BLaER1 (cell line): Measurements from ENCODE around the gene ADAM12.

Source experiments
- H3K27ac ChIP-seq: shearing (Covaris generic); formaldehyde crosslinking; 2 replicates; pipeline ENCODE4 v1.8.1; 2022
- H3K27me3 ChIP-seq: shearing (Covaris generic); formaldehyde crosslinking; 2 replicates; pipeline ENCODE4 v1.8.1; 2022
- H3K36me3 ChIP-seq: shearing (Covaris generic); formaldehyde crosslinking; 2 replicates; pipeline ENCODE4 v1.8.1; 2022
- H3K4me1 ChIP-seq: shearing (Covaris generic); formaldehyde crosslinking; 2 replicates; pipeline ENCODE4 v1.8.1; 2022
- H3K4me2 ChIP-seq: shearing (Covaris generic); formaldehyde crosslinking; 2 replicates; pipeline ENCODE4 v1.8.1; 2022
- H3K4me3 ChIP-seq: shearing (Covaris generic); formaldehyde crosslinking; 2 replicates; pipeline ENCODE4 v1.8.1; 2022
- H3K9ac ChIP-seq: shearing (Covaris generic); formaldehyde crosslinking; 2 replicates; pipeline ENCODE4 v1.8.1; 2022
- H3K9me3 ChIP-seq: shearing (Covaris generic); formaldehyde crosslinking; 2 replicates; pipeline ENCODE4 v1.8.1; 2022
- H4K20me1 ChIP-seq: shearing (Covaris generic); formaldehyde crosslinking; 2 replicates; pipeline ENCODE4 v1.8.1; 2022
- Cebpa-rat ChIP-seq: shearing (Covaris generic); IDR thresholded peaks from 2 replicates; pipeline ENCODE4 v1.8.1; 2022

The ADAM12 gene

GRCh38 chr10:126425489-126426065, 37.3 kb upstream of the ADAM12 start:
- no peak for TF ChIP-seq Cebpa-rat
- H3K9me3 ChIP-seq = peaks cover 17% of the 10 kb centered on the region
- H3K9ac ChIP-seq = no peak overlapping the region
- no peak overlapping the region for H3K4me3 ChIP-seq
- H3K4me2 ChIP-seq = peak overlapping the region; percentile 64
- H3K27me3 ChIP-seq = no peaks in the 10 kb centered on the region; the same call in 1 of the 2 replicates
- H3K4me1 ChIP-seq = peaks cover 26% of the 10 kb centered on the region
- no peak overlapping the region for H3K27ac ChIP-seq
- no peaks in the 10 kb centered on the region for H3K36me3 ChIP-seq
- no peaks in the 10 kb centered on the region for H4K20me1 ChIP-seq

GRCh38 chr10:126425032-126425431, 36.8 kb upstream of the ADAM12 start:
- H3K27ac ChIP-seq = no peak overlapping the region
- no peak for TF ChIP-seq Cebpa-rat
- peaks cover 26% of the 10 kb centered on the region for H3K4me1 ChIP-seq
- no peaks in the 10 kb centered on the region for H4K20me1 ChIP-seq
- H3K9ac ChIP-seq = no peak overlapping the region
- H3K4me3 ChIP-seq = no peak overlapping the region
- no peaks in the 10 kb centered on the region; the same call in 1 of the 2 replicates for H3K27me3 ChIP-seq
- H3K9me3 ChIP-seq = peaks cover 17% of the 10 kb centered on the region
- peak overlapping the region; percentile 64 for H3K4me2 ChIP-seq
- no peaks in the 10 kb centered on the region for H3K36me3 ChIP-seq

DNA sequence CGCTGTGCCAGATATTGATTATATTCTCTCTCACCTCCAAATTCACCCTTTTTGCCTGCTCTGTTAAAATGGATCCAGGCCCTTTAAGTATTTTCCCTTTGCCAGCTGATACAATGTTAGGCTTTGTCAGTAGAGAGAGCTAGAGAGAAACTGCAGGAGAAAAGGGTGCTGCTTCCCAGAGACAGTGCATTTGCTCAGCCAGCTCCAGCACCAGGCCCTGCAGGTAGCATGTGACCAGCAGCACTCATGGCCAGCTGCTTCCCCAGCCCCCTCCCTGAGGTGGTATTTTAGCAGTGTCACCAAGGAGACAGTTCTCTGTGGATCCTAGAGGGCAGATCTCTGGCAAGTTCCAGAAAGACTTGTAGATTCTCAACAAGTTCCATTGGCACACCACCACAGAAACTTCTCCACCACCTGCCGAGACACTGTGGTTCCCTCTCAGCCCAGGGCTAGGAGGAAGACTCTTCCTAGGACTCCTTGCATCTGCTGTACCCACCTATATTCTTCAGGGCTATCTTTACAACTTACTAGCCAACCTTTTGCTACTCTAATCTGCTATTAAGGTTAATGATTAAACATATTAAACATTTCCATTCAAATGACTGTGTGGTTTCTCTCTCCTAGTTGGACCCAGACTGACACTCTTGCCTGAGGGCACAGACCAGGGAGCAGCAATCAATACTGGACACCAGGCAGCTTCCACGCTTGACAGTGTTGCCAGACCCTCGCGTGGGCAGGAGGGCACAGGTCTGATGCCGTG, 35.6 kb upstream of the ADAM12 start:
- Histone ChIP-seq H4K20me1 (no peaks in the 10 kb centered on the region), H3K27me3 (no peaks in the 10 kb centered on the region; the same call in 1 of the 2 replicates), H3K9ac (no peak overlapping the region), H3K4me1 (peaks cover 26% of the 10 kb centered on the region), H3K36me3 (no peaks in the 10 kb centered on the region), H3K9me3 (peaks cover 17% of the 10 kb centered on the region), H3K4me2 (no peak overlapping the region), H3K4me3 (no peak overlapping the region), H3K27ac (no peak overlapping the region)
- TF ChIP-seq Cebpa-rat = no peak

GRCh38 chr10:126422567-126422966, 34.3 kb upstream of the ADAM12 start:
- Histone ChIP-seq H3K9me3 (peaks cover 17% of the 10 kb centered on the region), H4K20me1 (no peaks in the 10 kb centered on the region), H3K27me3 (no peaks in the 10 kb centered on the region; the same call in 1 of the 2 replicates), H3K4me1 (peaks cover 26% of the 10 kb centered on the region), H3K27ac (no peak overlapping the region), H3K9ac (no peak overlapping the region), H3K4me2 (peak overlapping the region; percentile 22; the same call in 1 of the 2 replicates), H3K36me3 (no peaks in the 10 kb centered on the region), H3K4me3 (no peak overlapping the region)
- TF ChIP-seq Cebpa-rat = no peak

- Histone ChIP-seq H4K20me1 (no peaks in the 10 kb centered on the region), H3K4me3 (no peak overlapping the region), H3K9me3 (peaks cover 17% of the 10 kb centered on the region), H3K9ac (no peak overlapping the region), H3K27me3 (no peaks in the 10 kb centered on the region; the same call in 1 of the 2 replicates), H3K27ac (no peak overlapping the region), H3K4me2 (peak overlapping the region; percentile 22), H3K36me3 (no peaks in the 10 kb centered on the region), H3K4me1 (peaks cover 26% of the 10 kb centered on the region)
- TF ChIP-seq Cebpa-rat = no peak
These were observed 33.5 kb upstream of the ADAM12 start for GRCh38 chr10:126421756-126422256.

- no peak for TF ChIP-seq Cebpa-rat
- Histone ChIP-seq H3K4me3 (no peak overlapping the region), H3K27ac (no peak overlapping the region), H3K4me2 (no peak overlapping the region), H3K4me1 (peaks cover 20% of the 10 kb centered on the region), H3K9ac (no peak overlapping the region), H3K27me3 (no peaks in the 10 kb centered on the region; the same call in 1 of the 2 replicates), H3K36me3 (no peaks in the 10 kb centered on the region), H3K9me3 (peaks cover 17% of the 10 kb centered on the region), H4K20me1 (no peaks in the 10 kb centered on the region)
These were observed 32.5 kb upstream of the ADAM12 start for GRCh38 chr10:126420567-126421300.

DNA sequence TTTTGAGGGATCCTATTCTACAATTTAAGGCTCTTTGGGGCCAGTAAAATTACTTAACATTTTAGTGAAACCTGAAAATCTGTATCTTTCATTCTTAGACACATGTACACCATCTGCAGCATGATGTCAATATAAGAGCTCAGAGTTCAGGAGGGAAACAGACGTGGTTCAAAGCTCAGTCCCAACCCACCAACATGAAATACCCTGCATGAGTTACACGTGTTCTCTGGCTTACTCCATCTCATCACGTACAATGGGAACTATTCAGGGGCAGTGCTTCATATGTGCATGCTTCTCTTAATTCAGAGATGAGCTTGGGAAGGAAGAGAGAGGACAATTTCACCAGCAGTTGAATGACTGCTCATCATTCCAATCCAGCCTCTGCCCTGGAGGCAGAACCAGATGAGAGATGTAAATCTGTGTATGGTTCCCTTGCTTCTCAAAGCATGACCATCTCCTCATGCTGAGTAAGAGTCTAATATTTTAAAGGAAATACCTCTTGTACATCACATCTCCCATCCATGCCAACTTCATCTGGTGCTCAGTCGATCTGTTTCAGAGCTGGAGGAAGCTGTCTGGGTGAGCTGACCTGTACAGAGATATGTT, 29.0 kb upstream of the ADAM12 start:
- TF ChIP-seq Cebpa-rat = no peak
- no peaks in the 10 kb centered on the region for H3K36me3 ChIP-seq
- H3K4me1 ChIP-seq = peaks cover 9% of the 10 kb centered on the region; the same call in 1 of the 2 replicates
- H4K20me1 ChIP-seq = no peaks in the 10 kb centered on the region
- no peaks in the 10 kb centered on the region; the same call in 1 of the 2 replicates for H3K27me3 ChIP-seq
- H3K9me3 ChIP-seq = no peaks in the 10 kb centered on the region
- no peak overlapping the region for H3K27ac ChIP-seq
- no peak overlapping the region for H3K9ac ChIP-seq
- H3K4me3 ChIP-seq = no peak overlapping the region
- H3K4me2 ChIP-seq = no peak overlapping the region

GRCh38 chr10:126409821-126410220, 21.5 kb upstream of the ADAM12 start:
- no peaks in the 10 kb centered on the region for H3K36me3 ChIP-seq
- no peak overlapping the region for H3K9ac ChIP-seq
- H3K4me1 ChIP-seq = no peaks in the 10 kb centered on the region
- H3K4me2 ChIP-seq = no peak overlapping the region
- TF ChIP-seq Cebpa-rat = no peak
- no peak overlapping the region for H3K27ac ChIP-seq
- H4K20me1 ChIP-seq = no peaks in the 10 kb centered on the region
- H3K27me3 ChIP-seq = no peaks in the 10 kb centered on the region
- H3K9me3 ChIP-seq = no peaks in the 10 kb centered on the region
- no peak overlapping the region for H3K4me3 ChIP-seq

DNA sequence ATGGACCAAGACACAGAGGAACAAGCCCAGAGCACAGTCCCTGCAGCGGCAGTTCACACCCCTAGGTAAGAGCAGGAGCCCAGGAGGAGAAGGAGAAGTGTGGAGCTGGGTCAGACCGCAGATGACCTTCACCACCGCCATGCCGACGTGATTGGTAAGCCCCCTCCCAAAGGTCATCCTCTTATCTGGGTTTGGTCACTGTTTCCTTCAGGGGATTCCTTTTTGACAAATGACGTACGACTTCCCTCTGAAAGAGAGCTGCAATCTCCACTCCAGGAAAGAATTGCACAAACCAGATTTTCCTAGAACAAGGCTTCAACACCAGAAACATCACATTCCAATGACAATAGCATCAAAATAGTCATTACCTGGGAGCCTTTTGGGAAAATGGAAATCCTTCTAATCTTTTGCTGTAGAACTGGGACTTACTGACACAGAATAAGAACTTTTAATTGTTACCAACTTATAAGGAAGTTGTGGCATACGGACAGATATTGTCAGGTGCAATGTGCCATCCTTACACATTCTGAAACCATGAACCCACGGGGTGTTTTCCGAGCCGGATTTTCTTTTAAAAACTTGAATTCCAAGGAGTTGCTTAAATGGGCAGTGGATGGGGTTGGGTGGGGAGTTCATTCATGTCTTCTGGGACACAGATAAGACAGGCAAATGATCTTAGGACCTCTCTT, 20.8 kb upstream of the ADAM12 start:
- H4K20me1 ChIP-seq = no peaks in the 10 kb centered on the region
- TF ChIP-seq Cebpa-rat = no peak
- H3K4me2 ChIP-seq = no peak overlapping the region
- no peaks in the 10 kb centered on the region for H3K4me1 ChIP-seq
- no peaks in the 10 kb centered on the region for H3K9me3 ChIP-seq
- H3K4me3 ChIP-seq = no peak overlapping the region
- no peaks in the 10 kb centered on the region for H3K36me3 ChIP-seq
- H3K27me3 ChIP-seq = no peaks in the 10 kb centered on the region
- H3K27ac ChIP-seq = no peak overlapping the region
- H3K9ac ChIP-seq = no peak overlapping the region
